ENCODE data around the gene LYPD3. TPM values are rescaled to one million over a fixed set of nuclear protein-coding genes. Genes with fewer than 3 reads are reported as not detected.

LYPD3 gene
- total RNA-seq, 2 experiments from 2014 or later, result 2.1 to 3.1 TPM

DNA sequence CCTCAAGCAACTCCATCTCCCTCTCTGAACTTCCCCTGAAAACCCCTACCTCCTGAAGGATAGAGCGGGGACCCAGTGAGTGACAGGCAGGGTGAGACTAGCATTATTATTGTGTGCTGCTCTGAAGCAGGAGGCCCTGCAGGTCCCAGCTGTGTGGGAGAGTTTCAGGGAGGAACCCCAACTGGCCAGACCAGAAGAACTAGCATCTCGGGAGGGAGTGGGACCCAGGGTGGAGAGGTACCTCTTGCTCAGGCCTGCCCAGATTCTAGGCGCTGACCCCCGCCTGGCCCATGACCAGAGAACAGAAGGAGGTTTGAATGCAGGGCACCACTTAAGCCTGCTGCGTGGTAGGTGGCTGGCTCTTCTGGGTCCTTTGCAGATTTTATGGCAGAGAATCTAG, 5.7 kb upstream of the LYPD3 start:
- ChIA-PET POLR2A (no interaction called here), CTCF (interaction anchor here (0.9 kb wide), 1 partner anchor 48 kb away, joined by 3 read pairs; no protein-coding TSS in a partner anchor)
- intact Hi-C loops (cut with DNase I, micrococcal nuclease), result no loop called here
- DNase-seq (no peak), ATAC-seq (no peak)
- Mint-ChIP-seq H3K36me3 (ENCODE audit: low read depth) (peaks cover 9% of the 10 kb centered on the region), H3K4me1 (peaks cover 62% of the 10 kb centered on the region), H3K4me3 (no peak overlapping the region), H3K27ac (no peak overlapping the region), H3K27me3 (no peaks in the 10 kb centered on the region), H3K9me3 (ENCODE audit: low read depth) (peaks cover 2% of the 10 kb centered on the region)

DNA sequence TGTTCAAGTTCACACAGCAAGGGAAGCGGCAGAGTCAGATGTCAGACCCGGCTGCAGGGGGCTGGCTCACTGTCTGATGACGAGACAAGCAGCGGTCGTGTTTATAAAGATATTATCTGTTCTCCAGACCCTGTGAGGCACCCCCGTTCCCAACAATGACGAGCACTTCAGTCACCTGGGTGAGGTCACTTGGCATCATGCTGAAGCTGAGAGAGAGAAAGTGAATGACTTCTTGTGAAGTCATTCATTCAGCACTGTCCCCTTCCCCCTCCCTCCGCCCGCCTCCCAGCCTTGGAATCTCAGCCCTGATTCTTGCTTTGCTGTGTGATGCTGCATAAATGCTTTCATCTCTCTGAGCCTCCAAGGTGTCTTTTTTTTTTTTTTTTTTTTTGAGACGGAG, 4.9 kb upstream of the LYPD3 start:
- peak overlapping the region; percentile 24 for H3K4me3 Mint-ChIP-seq
- H3K4me1 Mint-ChIP-seq, result peaks cover 61% of the 10 kb centered on the region
- intact Hi-C loops (cut with DNase I, micrococcal nuclease), result no loop called here
- H3K27me3 Mint-ChIP-seq, result no peaks in the 10 kb centered on the region
- peak overlapping the region; percentile 80 for H3K27ac Mint-ChIP-seq
- H3K36me3 Mint-ChIP-seq (ENCODE audit: low read depth), result peaks cover 4% of the 10 kb centered on the region
- DNase-seq (peak; percentile 79), ATAC-seq (peak; percentile 70)
- ChIA-PET CTCF (no interaction called here), POLR2A (interaction anchor here (0.6 kb wide), 1 partner anchor 55 kb away, joined by 3 read pairs; no protein-coding TSS in a partner anchor)
- H3K9me3 Mint-ChIP-seq (ENCODE audit: low read depth), result no peaks in the 10 kb centered on the region

GRCh38 chr19:43469160-43469480, 3.7 kb upstream of the LYPD3 start:
- Mint-ChIP-seq H3K9me3 (ENCODE audit: low read depth) (no peaks in the 10 kb centered on the region), H3K27ac (peak overlapping the region; percentile 47), H3K4me3 (no peak overlapping the region), H3K27me3 (no peaks in the 10 kb centered on the region), H3K4me1 (peaks cover 63% of the 10 kb centered on the region), H3K36me3 (ENCODE audit: low read depth) (peaks cover 2% of the 10 kb centered on the region)
- no peak for ATAC-seq
- POLR2A ChIA-PET, result interaction anchor here (0.6 kb wide), 1 partner anchor 35 kb away, joined by 3 read pairs; no protein-coding TSS in a partner anchor
- CTCF ChIA-PET, result interaction anchor here (0.9 kb wide), 1 partner anchor 50 kb away, joined by 3 read pairs; no protein-coding TSS in a partner anchor
- intact Hi-C loops (cut with DNase I, micrococcal nuclease), result no loop called here
- DNase-seq, result no peak

GRCh38 chr19:43468354-43469159, 3.1 kb upstream of the LYPD3 start:
- peaks cover 66% of the 10 kb centered on the region for H3K4me1 Mint-ChIP-seq
- ATAC-seq, result no peak
- H3K36me3 Mint-ChIP-seq (ENCODE audit: low read depth), result no peaks in the 10 kb centered on the region
- ChIA-PET CTCF (interaction anchor here (1.0 kb wide), 1 partner anchor 36 kb away, joined by 3 read pairs; no protein-coding TSS in a partner anchor), POLR2A (interaction anchor here (0.6 kb wide), 1 partner anchor 35 kb away, joined by 3 read pairs; no protein-coding TSS in a partner anchor)
- no peaks in the 10 kb centered on the region for H3K9me3 Mint-ChIP-seq (ENCODE audit: low read depth)
- no peak for DNase-seq
- no peaks in the 10 kb centered on the region for H3K27me3 Mint-ChIP-seq
- H3K27ac Mint-ChIP-seq, result peak overlapping the region; percentile 47
- intact Hi-C loops (cut with DNase I, micrococcal nuclease), result no loop called here
- no peak overlapping the region for H3K4me3 Mint-ChIP-seq

GRCh38 chr19:43467730-43468129, 2.3 kb upstream of the LYPD3 start:
- intact Hi-C loops (cut with DNase I, micrococcal nuclease), result no loop called here
- no peaks in the 10 kb centered on the region for H3K36me3 Mint-ChIP-seq (ENCODE audit: low read depth)
- ChIA-PET CTCF (interaction anchor here (1.0 to 1.1 kb wide), 2 partner anchors 35 to 51 kb away, joined by 3 read pairs; no protein-coding TSS in a partner anchor), POLR2A (no interaction called here)
- DNase-seq (no peak), ATAC-seq (no peak)
- H3K4me1 Mint-ChIP-seq, result peaks cover 67% of the 10 kb centered on the region
- no peak overlapping the region for H3K4me3 Mint-ChIP-seq
- H3K27ac Mint-ChIP-seq, result no peak overlapping the region
- H3K27me3 Mint-ChIP-seq, result no peaks in the 10 kb centered on the region
- no peaks in the 10 kb centered on the region for H3K9me3 Mint-ChIP-seq (ENCODE audit: low read depth)

GRCh38 chr19:43467276-43467675, 1.9 kb upstream of the LYPD3 start:
- CTCF ChIA-PET, result interaction anchor here (1.1 kb wide), 1 partner anchor 52 kb away, joined by 3 read pairs; no protein-coding TSS in a partner anchor
- H3K9me3 Mint-ChIP-seq (ENCODE audit: low read depth), result no peaks in the 10 kb centered on the region
- no peak for DNase-seq
- H3K27me3 Mint-ChIP-seq, result no peaks in the 10 kb centered on the region
- no peak for ATAC-seq
- POLR2A ChIA-PET, result no interaction called here
- H3K27ac Mint-ChIP-seq, result peak overlapping the region; percentile 30
- H3K4me1 Mint-ChIP-seq, result peaks cover 68% of the 10 kb centered on the region
- no peaks in the 10 kb centered on the region for H3K36me3 Mint-ChIP-seq (ENCODE audit: low read depth)
- H3K4me3 Mint-ChIP-seq, result no peak overlapping the region
- intact Hi-C loops (cut with DNase I, micrococcal nuclease), result no loop called here

- DNase-seq, result no peak
- ChIA-PET POLR2A (interaction anchor here (0.6 kb wide), 1 partner anchor 10 kb away, joined by 3 read pairs; no protein-coding TSS in a partner anchor), CTCF (interaction anchor here (1.1 kb wide), 1 partner anchor 52 kb away, joined by 3 read pairs; no protein-coding TSS in a partner anchor)
- H3K27me3 Mint-ChIP-seq, result no peaks in the 10 kb centered on the region
- H3K27ac Mint-ChIP-seq, result no peak overlapping the region
- intact Hi-C loops (cut with DNase I, micrococcal nuclease), result no loop called here
- H3K4me1 Mint-ChIP-seq, result peaks cover 72% of the 10 kb centered on the region
- no peaks in the 10 kb centered on the region for H3K9me3 Mint-ChIP-seq (ENCODE audit: low read depth)
- no peak for ATAC-seq
- no peaks in the 10 kb centered on the region for H3K36me3 Mint-ChIP-seq (ENCODE audit: low read depth)
- no peak overlapping the region for H3K4me3 Mint-ChIP-seq
Observed at GRCh38 chr19:43466793-43467192, 1.4 kb upstream of the LYPD3 start.

- ChIA-PET POLR2A (interaction anchor here (0.9 to 2.4 kb wide), 4 partner anchors 15 to 204 kb away, joined by 3 to 10 read pairs (median 9); partner anchors contain the start of gene PHLDB3), CTCF (interaction anchor here (0.8 to 4.9 kb wide), 10 partner anchors 14 to 204 kb away, joined by 3 to 44 read pairs (median 7); partner anchors contain the start of genes IRGQ, PHLDB3 and ZNF576)
- DNase-seq (no peak), ATAC-seq (peak; percentile 30)
- Mint-ChIP-seq H3K4me1 (peaks cover 55% of the 10 kb centered on the region), H3K27ac (peak overlapping the region; percentile 93), H3K4me3 (peak overlapping the region; percentile 87), H3K27me3 (no peaks in the 10 kb centered on the region), H3K36me3 (ENCODE audit: low read depth) (peaks cover 5% of the 10 kb centered on the region), H3K9me3 (ENCODE audit: low read depth) (no peaks in the 10 kb centered on the region)
- intact Hi-C loops (cut with DNase I, micrococcal nuclease), result loop anchor here in 1 of 2 experiments (5.0 kb wide), 2 partner anchors 1247 to 1283 kb away; partner anchors contain the start of genes BCL3 and DEDD2
Observed at GRCh38 chr19:43464134-43464775, 1.2 kb downstream of the LYPD3 start.

DNA sequence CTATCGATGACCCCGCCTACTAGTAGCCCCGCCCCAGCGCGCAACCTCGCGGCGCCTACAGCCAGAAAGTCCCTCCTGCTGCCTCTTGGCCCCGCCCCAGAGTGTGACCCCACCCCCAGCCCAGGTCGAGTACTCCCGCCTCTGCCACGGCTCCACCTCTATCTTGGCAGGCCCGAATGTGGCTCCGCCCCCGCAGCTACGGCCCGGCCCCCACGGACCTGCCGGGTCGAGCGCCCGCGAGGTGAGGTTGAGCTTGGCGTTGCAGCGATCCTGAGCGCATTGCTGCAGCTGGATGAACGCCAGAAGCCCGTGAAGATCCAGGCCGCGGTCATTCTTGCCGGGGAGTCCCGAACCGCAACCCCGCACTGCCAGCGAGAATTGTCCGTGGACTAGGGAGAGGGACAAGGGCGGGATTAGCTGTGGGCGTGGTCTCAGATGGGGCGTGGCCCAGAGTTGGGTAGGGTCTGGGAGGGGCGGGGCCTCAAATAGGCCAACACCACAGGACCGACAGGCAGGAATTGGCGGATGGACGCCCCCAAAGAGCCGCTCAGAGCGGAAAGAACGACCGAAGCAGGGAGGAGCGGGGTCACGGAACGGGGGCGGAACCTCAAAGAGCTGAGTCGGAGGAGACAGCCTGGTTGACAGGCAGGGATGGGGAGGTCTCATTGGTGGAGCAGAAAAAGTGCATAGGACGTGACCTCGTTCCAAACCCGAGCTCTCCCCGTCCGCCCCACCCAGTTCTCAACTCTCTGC, 1.9 kb downstream of the LYPD3 start:
- peak overlapping the region; percentile 93 for H3K27ac Mint-ChIP-seq
- intact Hi-C loops (cut with DNase I, micrococcal nuclease), result loop anchor here (1.0 to 5.0 kb wide), 12 partner anchors 12 to 1284 kb away; partner anchors contain the start of genes ETHE1 (in 2 of the 2), PHLDB3 (in 2 of the 2), BCL3 (in 1 of the 2) and DEDD2 (in 1 of the 2)
- ATAC-seq, result peak; percentile 90
- ChIA-PET POLR2A (interaction anchor here (0.5 to 2.4 kb wide), 7 partner anchors 8 to 205 kb away, joined by 3 to 10 read pairs (median 8); partner anchors contain the start of gene PHLDB3), CTCF (interaction anchor here (0.5 to 4.9 kb wide), 14 partner anchors 13 to 205 kb away, joined by 3 to 44 read pairs (median 4); partner anchors contain the start of genes IRGQ, PHLDB3 and ZNF576)
- peaks cover 48% of the 10 kb centered on the region for H3K4me1 Mint-ChIP-seq
- H3K9me3 Mint-ChIP-seq (ENCODE audit: low read depth), result no peaks in the 10 kb centered on the region
- DNase-seq, result peak; percentile 100
- peak overlapping the region; percentile 87 for H3K4me3 Mint-ChIP-seq
- H3K27me3 Mint-ChIP-seq, result no peaks in the 10 kb centered on the region
- H3K36me3 Mint-ChIP-seq (ENCODE audit: low read depth), result peaks cover 5% of the 10 kb centered on the region

GRCh38 chr19:43462785-43463380, 2.5 kb downstream of the LYPD3 start:
- peaks cover 41% of the 10 kb centered on the region for H3K4me1 Mint-ChIP-seq
- H3K36me3 Mint-ChIP-seq (ENCODE audit: low read depth), result peaks cover 5% of the 10 kb centered on the region
- no peak for ATAC-seq
- ChIA-PET POLR2A (interaction anchor here (1.0 to 2.4 kb wide), 4 partner anchors 42 to 206 kb away, joined by 7 to 10 read pairs (median 9); partner anchors contain the start of gene PHLDB3), CTCF (interaction anchor here (0.5 to 4.9 kb wide), 11 partner anchors 15 to 283 kb away, joined by 3 to 44 read pairs (median 6); partner anchors contain the start of genes IRGQ, PHLDB3 and ZNF576)
- H3K4me3 Mint-ChIP-seq, result peak overlapping the region; percentile 87
- no peak for DNase-seq
- peak overlapping the region; percentile 71 for H3K27ac Mint-ChIP-seq
- intact Hi-C loops (cut with DNase I, micrococcal nuclease), result loop anchor here (1.0 to 5.0 kb wide), 12 partner anchors 12 to 1284 kb away; partner anchors contain the start of genes ETHE1 (in 2 of the 2), PHLDB3 (in 2 of the 2), BCL3 (in 1 of the 2) and DEDD2 (in 1 of the 2)
- no peaks in the 10 kb centered on the region for H3K9me3 Mint-ChIP-seq (ENCODE audit: low read depth)
- H3K27me3 Mint-ChIP-seq, result no peaks in the 10 kb centered on the region
